Keratinocyte (primary cell): Measurements from ENCODE around the gene FOXJ2. TPM values are rescaled to one million over a fixed set of nuclear protein-coding genes. Genes with fewer than 3 reads are reported as not detected.

Source experiments
- DNase-seq: peaks from one replicate; pipeline ENCODE4 v3.0.0-alpha.2; 2011; ENCODE audit warnings: low read depth, missing footprints, low spot score
- FAIRE-seq: peaks from 2 replicates; lab custom pipeline; 2011; peaks lifted over from hg19 to GRCh38; lab: Jason Lieb, UNC
- H2AFZ ChIP-seq: 2 replicates; pipeline ENCODE4 v1.6.0; 2012; ENCODE audit warnings: low read length, control low read depth, inconsistent platforms; ENCODE audit not compliant: control insufficient read depth
- H3K27ac ChIP-seq: 2 replicates; pipeline ENCODE4 v1.5.1; 2011; ENCODE audit warnings: low read length; ENCODE audit not compliant: control insufficient read depth, insufficient read depth
- H3K27me3 ChIP-seq: 3 replicates; pipeline ENCODE4 v1.6.0; 2011; ENCODE audit warnings: low read length; ENCODE audit not compliant: control insufficient read depth, insufficient read depth; ENCODE audit errors: extremely low read depth
- H3K36me3 ChIP-seq, 2 experiments: 2 replicates in 1 of 2; 3 replicates in 1 of 2; pipeline ENCODE4 v1.5.1; 2011; ENCODE audit warnings: low read length in 2 of 2, mild to moderate bottlenecking in 1 of 2; ENCODE audit not compliant: control insufficient read depth in 2 of 2, insufficient read depth in 2 of 2; ENCODE audit errors: extremely low read depth in 1 of 2
- H3K4me1 ChIP-seq: 3 replicates; pipeline ENCODE4 v1.5.1; 2011; ENCODE audit warnings: low read length; ENCODE audit not compliant: control insufficient read depth, insufficient read depth; ENCODE audit errors: extremely low read depth
- H3K4me2 ChIP-seq: 3 replicates; pipeline ENCODE4 v1.6.0; 2011; ENCODE audit warnings: low read depth, low read length; ENCODE audit not compliant: control insufficient read depth, insufficient read depth; ENCODE audit errors: extremely low read depth
- H3K4me3 ChIP-seq, 3 experiments: fragments of 200-600 bp in 1 of 3; sonication (generic) in 1 of 3; 2 replicates in 2 of 3; 3 replicates in 1 of 3; pipeline ENCODE4 v1.5.1; 2011 to 2016; ENCODE audit warnings: low read length in 3 of 3, mild to moderate bottlenecking in 3 of 3, control low read depth in 2 of 3, inconsistent platforms in 1 of 3, low read depth in 1 of 3, mixed read lengths in 1 of 3, mixed run types in 1 of 3, moderate library complexity in 1 of 3; ENCODE audit not compliant: control insufficient read depth in 2 of 3, insufficient read depth in 2 of 3; ENCODE audit errors: extremely low read depth in 1 of 3
- H3K79me2 ChIP-seq: 2 replicates; pipeline ENCODE4 v1.6.0; 2012; ENCODE audit warnings: low read length; ENCODE audit not compliant: control insufficient read depth, insufficient read depth
- H3K9ac ChIP-seq: 3 replicates; pipeline ENCODE4 v1.6.0; 2011; ENCODE audit warnings: low read length; ENCODE audit not compliant: control insufficient read depth, insufficient read depth; ENCODE audit errors: extremely low read depth
- H3K9me1 ChIP-seq: 3 replicates; pipeline ENCODE4 v1.6.0; 2011; ENCODE audit warnings: low read length; ENCODE audit not compliant: control insufficient read depth, insufficient read depth; ENCODE audit errors: extremely low read depth
- H3K9me3 ChIP-seq: 2 replicates; pipeline ENCODE4 v1.5.1; 2012; ENCODE audit warnings: low read depth, low read length; ENCODE audit not compliant: control insufficient read depth
- H4K20me1 ChIP-seq: 3 replicates; pipeline ENCODE4 v1.6.0; 2011; ENCODE audit warnings: low read length; ENCODE audit not compliant: control insufficient read depth, insufficient read depth; ENCODE audit errors: extremely low read depth
- EZH2 ChIP-seq: IDR thresholded peaks from one replicate; pipeline ENCODE4 v1.6.1; 2012; ENCODE audit warnings: inconsistent platforms, mild to moderate bottlenecking, low read length, moderate library complexity
- dilution Hi-C: fragments of 300-500 bp; cut with MboI; formaldehyde crosslinking; loops from one replicate; pipeline ENCODE4 v1.7.0; 2020; ENCODE audit warnings: low sequenced_read_pairs; ENCODE audit not compliant: extremely low pct_ligation_motif_present
- polyA plus RNA-seq, 5 experiments: library from polyadenylated mRNA; depleted of rRNA in 3 of 5; stranded (reverse) in 3 of 5; stranded (forward) in 1 of 5; unstranded in 1 of 5; fragments of >200 nt; gene quantifications; 1 replicate in 1 of 5; 2 replicates in 3 of 5; 3 replicates in 1 of 5; pipeline versions ENCODE4 v1.2.1 to v1.2.3, GENCODE V29; 2011 to 2012; ENCODE audit warnings: missing spikeins in 2 of 5, low read depth in 1 of 5, low replicate concordance in 1 of 5
- TF ChIP-seq, protein P1 (sequence below), 3 experiments: IDR thresholded peaks in 1 of 3; conservative IDR thresholded peaks in 1 of 3; optimal IDR thresholded peaks in 1 of 3; 2 replicates in 2 of 3; 3 replicates in 1 of 3; pipeline versions ENCODE3 to v1.5.1; 2011; ENCODE audit warnings: low read length in 3 of 3, mild to moderate bottlenecking in 3 of 3, moderate library complexity in 2 of 3, control low read depth in 1 of 3, inconsistent platforms in 1 of 3; ENCODE audit not compliant: insufficient read depth in 2 of 3; ENCODE audit errors: extremely low read depth in 1 of 3

FOXJ2 gene
- polyA plus RNA-seq, 1 donor (not counting 4 experiments of a cell fraction or from before 2014, with no cell fraction given), result 4.2 TPM

DNA sequence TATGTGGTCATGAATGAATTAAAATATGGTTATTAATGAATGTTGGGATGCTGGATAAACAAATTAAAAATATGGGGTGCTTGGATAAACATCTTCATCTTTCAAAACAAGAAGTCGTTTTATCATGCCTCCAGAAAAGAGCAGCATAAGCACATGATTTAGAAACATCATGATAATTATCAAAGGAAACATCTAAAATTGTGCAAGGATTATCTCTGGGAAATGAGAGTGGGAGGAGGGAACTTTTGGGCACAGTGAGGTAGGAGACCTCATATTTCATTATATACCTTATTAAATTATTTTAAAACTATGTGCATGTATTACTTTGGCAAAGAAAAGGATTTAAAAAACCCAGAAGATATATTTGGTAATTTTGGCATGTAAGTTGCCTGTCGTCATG lies 24.8 kb downstream of the FOXJ2 start:
- H3K4me3 ChIP-seq, result no peak overlapping the region
- no peaks in the 10 kb centered on the region for H3K79me2 ChIP-seq
- dilution Hi-C loops, result no loop called here
- DNase-seq (no peak), FAIRE-seq (no peak)
- H3K9me3 ChIP-seq, result no peaks in the 10 kb centered on the region
- no peak overlapping the region for H3K4me2 ChIP-seq
- TF ChIP-seq, protein P1, sequence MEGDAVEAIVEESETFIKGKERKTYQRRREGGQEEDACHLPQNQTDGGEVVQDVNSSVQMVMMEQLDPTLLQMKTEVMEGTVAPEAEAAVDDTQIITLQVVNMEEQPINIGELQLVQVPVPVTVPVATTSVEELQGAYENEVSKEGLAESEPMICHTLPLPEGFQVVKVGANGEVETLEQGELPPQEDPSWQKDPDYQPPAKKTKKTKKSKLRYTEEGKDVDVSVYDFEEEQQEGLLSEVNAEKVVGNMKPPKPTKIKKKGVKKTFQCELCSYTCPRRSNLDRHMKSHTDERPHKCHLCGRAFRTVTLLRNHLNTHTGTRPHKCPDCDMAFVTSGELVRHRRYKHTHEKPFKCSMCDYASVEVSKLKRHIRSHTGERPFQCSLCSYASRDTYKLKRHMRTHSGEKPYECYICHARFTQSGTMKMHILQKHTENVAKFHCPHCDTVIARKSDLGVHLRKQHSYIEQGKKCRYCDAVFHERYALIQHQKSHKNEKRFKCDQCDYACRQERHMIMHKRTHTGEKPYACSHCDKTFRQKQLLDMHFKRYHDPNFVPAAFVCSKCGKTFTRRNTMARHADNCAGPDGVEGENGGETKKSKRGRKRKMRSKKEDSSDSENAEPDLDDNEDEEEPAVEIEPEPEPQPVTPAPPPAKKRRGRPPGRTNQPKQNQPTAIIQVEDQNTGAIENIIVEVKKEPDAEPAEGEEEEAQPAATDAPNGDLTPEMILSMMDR (optimal IDR thresholded peaks at IDR 0.05 in 1 of 3, IDR thresholded peaks at IDR 0.05 in 1 of 3, conservative IDR thresholded peaks at IDR 0.05 in 1 of 3; ENCODE audit: extremely low read depth in 1 of 3, insufficient read depth in 2 of 3, low read length in 3 of 3), result no peak
- TF ChIP-seq EZH2, result no peak
- peaks cover 0 to 17% of the 10 kb centered on the region in 2 experiments for H3K36me3 ChIP-seq
- no peaks in the 10 kb centered on the region for H4K20me1 ChIP-seq
- H3K27ac ChIP-seq, result no peak overlapping the region
- H2AFZ ChIP-seq, result no peak overlapping the region
- H3K9ac ChIP-seq, result no peak overlapping the region
- no peaks in the 10 kb centered on the region for H3K9me1 ChIP-seq
- H3K4me1 ChIP-seq, result no peaks in the 10 kb centered on the region
- H3K27me3 ChIP-seq, result no peaks in the 10 kb centered on the region

DNA sequence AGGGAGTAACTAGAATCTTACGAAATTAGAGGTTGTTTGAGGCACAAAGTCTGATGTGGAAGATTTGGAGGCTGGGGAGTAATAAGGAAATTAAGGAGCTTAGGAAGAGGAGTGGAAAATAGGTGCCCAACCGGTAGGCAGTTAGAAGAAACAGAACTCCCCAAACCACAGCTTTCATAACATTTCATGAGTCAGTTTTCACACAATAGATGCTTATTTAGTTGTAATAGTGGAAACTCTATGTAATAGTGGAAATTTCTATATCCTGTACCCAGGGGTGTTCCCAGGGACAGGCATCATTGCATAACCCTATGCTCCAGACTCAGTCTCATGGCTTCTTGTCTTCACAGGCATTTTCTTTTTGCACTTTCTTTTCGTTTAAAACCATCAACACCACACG lies 25.3 kb downstream of the FOXJ2 start:
- no peak overlapping the region for H3K9ac ChIP-seq
- H3K9me3 ChIP-seq, result no peaks in the 10 kb centered on the region
- no peaks in the 10 kb centered on the region for H4K20me1 ChIP-seq
- H3K27me3 ChIP-seq, result no peaks in the 10 kb centered on the region
- no peak overlapping the region for H2AFZ ChIP-seq
- no peak for FAIRE-seq
- TF ChIP-seq EZH2, result no peak
- dilution Hi-C loops, result no loop called here
- no peak overlapping the region for H3K4me2 ChIP-seq
- no peaks in the 10 kb centered on the region for H3K79me2 ChIP-seq
- peaks cover 0 to 13% of the 10 kb centered on the region in 2 experiments for H3K36me3 ChIP-seq
- DNase-seq, result no peak
- H3K4me1 ChIP-seq, result no peaks in the 10 kb centered on the region
- no peaks in the 10 kb centered on the region for H3K9me1 ChIP-seq
- H3K27ac ChIP-seq, result no peak overlapping the region
- H3K4me3 ChIP-seq, result no peak overlapping the region

DNA sequence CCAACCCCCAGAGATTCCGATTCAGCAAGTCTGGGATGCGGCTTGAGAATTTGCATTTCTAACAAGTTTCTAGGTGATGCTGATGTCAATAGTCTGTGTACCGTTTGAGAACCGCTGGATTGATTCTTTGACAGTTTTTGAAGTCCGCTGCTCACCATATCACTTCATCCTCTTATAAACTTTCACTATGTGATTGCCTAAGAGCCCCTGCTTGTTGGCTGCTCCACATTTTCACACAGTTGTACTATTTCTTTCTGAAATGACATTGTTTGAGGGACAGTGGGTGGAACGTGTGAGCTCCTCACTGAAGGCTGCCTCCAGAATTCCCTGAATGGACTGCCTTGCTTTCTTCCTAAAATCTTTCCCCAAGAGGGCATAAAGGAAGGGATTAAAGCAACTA lies 26.0 kb downstream of the FOXJ2 start:
- H3K9me1 ChIP-seq, result no peaks in the 10 kb centered on the region
- no peak for FAIRE-seq
- H3K27me3 ChIP-seq, result no peaks in the 10 kb centered on the region
- no peaks in the 10 kb centered on the region for H3K9me3 ChIP-seq
- H3K4me2 ChIP-seq, result no peak overlapping the region
- no peak overlapping the region for H2AFZ ChIP-seq
- H3K4me3 ChIP-seq, result no peak overlapping the region
- no peak for DNase-seq
- peaks cover 0 to 8% of the 10 kb centered on the region in 2 experiments for H3K36me3 ChIP-seq
- H4K20me1 ChIP-seq, result no peaks in the 10 kb centered on the region
- H3K4me1 ChIP-seq, result no peaks in the 10 kb centered on the region
- TF ChIP-seq, protein P1 (optimal IDR thresholded peaks at IDR 0.05 in 1 of 3, IDR thresholded peaks at IDR 0.05 in 1 of 3, conservative IDR thresholded peaks at IDR 0.05 in 1 of 3; ENCODE audit: extremely low read depth in 1 of 3, insufficient read depth in 2 of 3, low read length in 3 of 3), result no peak
- no peak for TF ChIP-seq EZH2
- no peak overlapping the region for H3K9ac ChIP-seq
- H3K79me2 ChIP-seq, result no peaks in the 10 kb centered on the region
- dilution Hi-C loops, result no loop called here
- no peak overlapping the region for H3K27ac ChIP-seq
